ENCODE results near the gene GRWD1.

GRCh38 chr19:48446579-48446978 lies 796 bp downstream of the GRWD1 start:
- no peak for TF ChIP-seq CTCF (conservative IDR thresholded peaks at IDR 0.05)
- no peak for TF ChIP-seq ZFX (IDR thresholded peaks at IDR 0.05)
